ENCODE results near the gene LSM10.

GRCh38 chr1:36367798-36368197, 29.9 kb downstream of the LSM10 start:
- TF ChIP-seq EZH2 (IDR thresholded peaks at IDR 0.05; ENCODE audit: low read length, unreplicated experiment) (no peak), CTCF (conservative IDR thresholded peaks at IDR 0.05; ENCODE audit: low read depth, low read length) (no peak)

All from PC-3 (cell line).